HEK293T (cell line): Measurements from ENCODE around the gene WWOX.

Source experiments
- SP1 ChIP-seq: fragments of 450-650 bp; IDR thresholded peaks from 2 replicates; pipeline ENCODE4 v1.6.1; 2017
- ZNF384 ChIP-seq: fragments of 450-650 bp; IDR thresholded peaks from 2 replicates; pipeline ENCODE4 v1.6.1; 2016

- TF ChIP-seq SP1 = no peak
- no peak for TF ChIP-seq ZNF384
Measured at GRCh38 chr16:78505544-78506366, 406.3 kb downstream of the WWOX start.
